ENCODE results near the gene SMURF1. TPM values are rescaled to one million over a fixed set of nuclear protein-coding genes. Genes with fewer than 3 reads are reported as not detected.

Gene SMURF1
- total RNA-seq, 1 donor = 23.5 TPM

GRCh38 chr7:99116144-99116543 is 27.8 kb downstream of the SMURF1 start:
- TF ChIP-seq, protein P1, sequence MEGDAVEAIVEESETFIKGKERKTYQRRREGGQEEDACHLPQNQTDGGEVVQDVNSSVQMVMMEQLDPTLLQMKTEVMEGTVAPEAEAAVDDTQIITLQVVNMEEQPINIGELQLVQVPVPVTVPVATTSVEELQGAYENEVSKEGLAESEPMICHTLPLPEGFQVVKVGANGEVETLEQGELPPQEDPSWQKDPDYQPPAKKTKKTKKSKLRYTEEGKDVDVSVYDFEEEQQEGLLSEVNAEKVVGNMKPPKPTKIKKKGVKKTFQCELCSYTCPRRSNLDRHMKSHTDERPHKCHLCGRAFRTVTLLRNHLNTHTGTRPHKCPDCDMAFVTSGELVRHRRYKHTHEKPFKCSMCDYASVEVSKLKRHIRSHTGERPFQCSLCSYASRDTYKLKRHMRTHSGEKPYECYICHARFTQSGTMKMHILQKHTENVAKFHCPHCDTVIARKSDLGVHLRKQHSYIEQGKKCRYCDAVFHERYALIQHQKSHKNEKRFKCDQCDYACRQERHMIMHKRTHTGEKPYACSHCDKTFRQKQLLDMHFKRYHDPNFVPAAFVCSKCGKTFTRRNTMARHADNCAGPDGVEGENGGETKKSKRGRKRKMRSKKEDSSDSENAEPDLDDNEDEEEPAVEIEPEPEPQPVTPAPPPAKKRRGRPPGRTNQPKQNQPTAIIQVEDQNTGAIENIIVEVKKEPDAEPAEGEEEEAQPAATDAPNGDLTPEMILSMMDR (IDR thresholded peaks at IDR 0.05; ENCODE audit: extremely low read depth, low read depth, low read length) = no peak
- Histone ChIP-seq H3K36me3 (ENCODE audit: insufficient read depth, low read length) (peaks cover 7% of the 10 kb centered on the region), H3K9me3 (ENCODE audit: low read depth, low read length) (no peaks in the 10 kb centered on the region), H4K20me1 (ENCODE audit: insufficient read depth, low read length) (peaks cover 23% of the 10 kb centered on the region), H3K4me3 (ENCODE audit: insufficient read depth, low read length) (no peak overlapping the region), H2AFZ (ENCODE audit: low read length) (no peak overlapping the region), H3K27me3 (ENCODE audit: insufficient read depth, low read length) (no peaks in the 10 kb centered on the region), H3K27ac (ENCODE audit: low read depth, low read length) (no peak overlapping the region), H3K79me2 (ENCODE audit: insufficient read depth, low read length) (peaks cover 97% of the 10 kb centered on the region), H3K4me1 (ENCODE audit: insufficient read depth, low read length) (peaks cover 23% of the 10 kb centered on the region), H3K4me2 (ENCODE audit: insufficient read depth, low read length) (no peak overlapping the region)
- no peak for DNase-seq (ENCODE audit: insufficient read length, low spot score, missing footprints)

DNA sequence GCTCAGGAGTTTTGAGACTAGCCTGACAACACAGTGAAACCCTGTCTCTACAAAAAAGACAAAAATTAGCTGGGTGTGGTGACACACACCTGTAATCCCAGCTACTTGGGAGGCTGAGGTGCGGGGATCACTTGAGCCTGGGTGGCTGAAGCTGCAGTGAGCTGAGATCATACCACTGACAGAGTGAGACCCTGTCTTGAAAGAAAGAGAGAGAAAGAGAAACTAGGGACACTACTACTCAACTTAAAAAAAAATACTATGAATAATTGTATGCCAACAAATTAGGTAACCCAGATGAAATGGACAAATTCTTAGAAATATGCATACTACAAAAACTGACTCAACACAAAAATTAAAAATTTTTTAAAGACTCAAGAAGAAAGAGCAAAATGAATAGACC is 28.5 kb downstream of the SMURF1 start:
- Histone ChIP-seq H3K79me2 (ENCODE audit: insufficient read depth, low read length) (peaks cover 100% of the 10 kb centered on the region), H3K27me3 (ENCODE audit: insufficient read depth, low read length) (no peaks in the 10 kb centered on the region), H3K36me3 (ENCODE audit: insufficient read depth, low read length) (peaks cover 7% of the 10 kb centered on the region), H2AFZ (ENCODE audit: low read length) (no peak overlapping the region), H3K4me1 (ENCODE audit: insufficient read depth, low read length) (peaks cover 19% of the 10 kb centered on the region), H3K4me3 (ENCODE audit: insufficient read depth, low read length) (no peak overlapping the region), H3K27ac (ENCODE audit: low read depth, low read length) (no peak overlapping the region), H3K4me2 (ENCODE audit: insufficient read depth, low read length) (no peak overlapping the region), H3K9me3 (ENCODE audit: low read depth, low read length) (no peaks in the 10 kb centered on the region), H4K20me1 (ENCODE audit: insufficient read depth, low read length) (peaks cover 19% of the 10 kb centered on the region)
- TF ChIP-seq, protein P1 (IDR thresholded peaks at IDR 0.05; ENCODE audit: extremely low read depth, low read depth, low read length) = no peak
- no peak for DNase-seq (ENCODE audit: insufficient read length, low spot score, missing footprints)

DNA sequence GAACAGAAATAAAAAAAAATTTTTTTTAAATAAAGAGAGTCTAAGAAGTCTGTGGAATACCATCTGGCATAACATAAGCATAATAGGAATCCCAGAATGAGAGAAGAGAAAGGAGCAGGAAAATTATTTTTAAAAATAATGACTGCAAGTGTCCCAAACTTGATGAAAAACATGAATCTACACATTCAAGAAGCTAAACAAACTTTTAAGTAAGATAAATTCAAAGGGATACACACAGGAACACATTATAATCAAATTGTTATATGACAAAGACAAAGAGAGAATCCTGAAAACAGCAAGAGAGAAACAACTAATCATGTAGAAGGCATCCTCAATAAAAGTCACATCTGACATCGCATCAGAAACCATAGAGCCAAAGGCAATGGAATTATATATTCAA is 30.9 kb downstream of the SMURF1 start:
- TF ChIP-seq, protein P1 (IDR thresholded peaks at IDR 0.05; ENCODE audit: extremely low read depth, low read depth, low read length) = no peak
- DNase-seq (ENCODE audit: insufficient read length, low spot score, missing footprints) = no peak
- peaks cover 18% of the 10 kb centered on the region for H4K20me1 ChIP-seq (ENCODE audit: insufficient read depth, low read length)
- no peak overlapping the region for H3K4me3 ChIP-seq (ENCODE audit: insufficient read depth, low read length)
- no peak overlapping the region for H3K27ac ChIP-seq (ENCODE audit: low read depth, low read length)
- H3K27me3 ChIP-seq (ENCODE audit: insufficient read depth, low read length) = no peaks in the 10 kb centered on the region
- H3K4me2 ChIP-seq (ENCODE audit: insufficient read depth, low read length) = no peak overlapping the region
- no peaks in the 10 kb centered on the region for H3K36me3 ChIP-seq (ENCODE audit: insufficient read depth, low read length)
- H3K79me2 ChIP-seq (ENCODE audit: insufficient read depth, low read length) = peaks cover 87% of the 10 kb centered on the region
- no peak overlapping the region for H2AFZ ChIP-seq (ENCODE audit: low read length)
- no peaks in the 10 kb centered on the region for H3K9me3 ChIP-seq (ENCODE audit: low read depth, low read length)
- peaks cover 36% of the 10 kb centered on the region for H3K4me1 ChIP-seq (ENCODE audit: insufficient read depth, low read length)

- no peaks in the 10 kb centered on the region for H3K27me3 ChIP-seq (ENCODE audit: insufficient read depth, low read length)
- no peak overlapping the region for H3K4me2 ChIP-seq (ENCODE audit: insufficient read depth, low read length)
- TF ChIP-seq, protein P1 (IDR thresholded peaks at IDR 0.05; ENCODE audit: extremely low read depth, low read depth, low read length) = no peak
- H4K20me1 ChIP-seq (ENCODE audit: insufficient read depth, low read length) = peaks cover 26% of the 10 kb centered on the region
- H3K4me1 ChIP-seq (ENCODE audit: insufficient read depth, low read length) = peaks cover 42% of the 10 kb centered on the region
- no peak for DNase-seq (ENCODE audit: insufficient read length, low spot score, missing footprints)
- no peaks in the 10 kb centered on the region for H3K36me3 ChIP-seq (ENCODE audit: insufficient read depth, low read length)
- H2AFZ ChIP-seq (ENCODE audit: low read length) = no peak overlapping the region
- H3K79me2 ChIP-seq (ENCODE audit: insufficient read depth, low read length) = peaks cover 88% of the 10 kb centered on the region
- H3K9me3 ChIP-seq (ENCODE audit: low read depth, low read length) = no peaks in the 10 kb centered on the region
- no peak overlapping the region for H3K4me3 ChIP-seq (ENCODE audit: insufficient read depth, low read length)
- peak overlapping the region; percentile 13 for H3K27ac ChIP-seq (ENCODE audit: low read depth, low read length)
Observed at GRCh38 chr7:99112097-99112496, 31.8 kb downstream of the SMURF1 start.
